Panc1 (cell line): ENCODE measurements around the gene NDUFA13. TPM values are rescaled to one million over a fixed set of nuclear protein-coding genes. Genes with fewer than 3 reads are reported as not detected.
A peak's percentile ranks its signal among the peaks of the same experiment; 100 is the strongest.

ENCODE experiments used
- ATAC-seq: fragments of 200-7000 bp; cut with Tn5 transposase; 2 replicates; pipeline ENCODE4 v1.9.1; 2020; ENCODE audit warnings: mild to moderate bottlenecking, moderate library complexity
- BruUV-seq: library from RNA; stranded (reverse); fragments of 400-500 nt; replicated peaks from 2 replicates; lab custom pipeline; 2021; lab: Mats Ljungman, UMichigan
- CTCF ChIA-PET: fragments of 300-600 bp; sonication (Branson Sonifier 250); formaldehyde crosslinking; loops from one replicate; lab custom pipeline; 2022; ENCODE audit warnings: antibody characterized with exemption; lab: Charles Lee
- POLR2A ChIA-PET: fragments of 300-600 bp; sonication (Branson Sonifier 250); formaldehyde crosslinking; loops from one replicate; lab custom pipeline; 2022; ENCODE audit warnings: antibody characterized with exemption; lab: Charles Lee
- DNase-seq: peaks from one replicate; pipeline ENCODE4 v3.0.0-alpha.2; 2010; ENCODE audit warnings: low read depth, low spot score
- H3K27ac ChIP-seq: 2 replicates; pipeline ENCODE4 v1.5.1; 2011; ENCODE audit warnings: mild to moderate bottlenecking, low read length, inconsistent platforms
- H3K27me3 ChIP-seq: fragments of 200-500 bp; sonication (Bioruptor generic); 2 replicates; pipeline ENCODE4 v1.6.0; 2014; ENCODE audit warnings: low read length, inconsistent platforms; ENCODE audit not compliant: control insufficient read depth, insufficient read depth
- H3K36me3 ChIP-seq: fragments of 200-500 bp; sonication (Bioruptor generic); 2 replicates; pipeline ENCODE4 v1.5.1; 2014; ENCODE audit warnings: inconsistent platforms, mild to moderate bottlenecking, low read length, moderate library complexity; ENCODE audit not compliant: control insufficient read depth, insufficient read depth
- H3K4me1 ChIP-seq: 2 replicates; pipeline ENCODE4 v1.5.1; 2011; ENCODE audit warnings: inconsistent platforms, mild to moderate bottlenecking, low read length, moderate library complexity; ENCODE audit not compliant: control insufficient read depth, insufficient read depth
- H3K4me3 ChIP-seq, 2 experiments: 2 replicates each; pipeline ENCODE4 v1.5.1; 2011 to 2012; ENCODE audit warnings: low read depth in 2 of 2, low read length in 2 of 2, mild to moderate bottlenecking in 2 of 2, inconsistent platforms in 1 of 2, moderate library complexity in 1 of 2
- H3K9me3 ChIP-seq: fragments of 200-500 bp; sonication (Bioruptor generic); 2 replicates; pipeline ENCODE4 v1.5.1; 2014; ENCODE audit warnings: low read depth, mild to moderate bottlenecking, inconsistent platforms, low read length, moderate library complexity; ENCODE audit not compliant: control insufficient read depth, insufficient read depth
- POLR2AphosphoS5 ChIP-seq: IDR thresholded peaks from 2 replicates; pipeline ENCODE4 v1.6.1; 2012; ENCODE audit warnings: mild to moderate bottlenecking, low read depth, low read length, moderate library complexity
- SIN3A ChIP-seq: IDR thresholded peaks from 2 replicates; pipeline ENCODE4 v1.6.1; 2012; ENCODE audit warnings: low read depth, mild to moderate bottlenecking, low read length, moderate library complexity, borderline replicate concordance; ENCODE audit not compliant: insufficient read depth
- TCF7L2 ChIP-seq: IDR thresholded peaks from 2 replicates; pipeline ENCODE4 v1.6.1; 2011; ENCODE audit warnings: mild to moderate bottlenecking, low read depth, low read length, inconsistent platforms
- in situ Hi-C: cut with HindIII; loops from 2 replicates; pipeline ENCODE4 v1.10.0; 2016; ENCODE audit warnings: low sequenced_read_pairs, low pct_unique_long_range_greater_than_20kb
- intact Hi-C: fragments of 100-400 bp; cut with micrococcal nuclease; formaldehyde crosslinking; loops from one replicate; pipeline ENCODE4 v1.10.0; 2022; ENCODE audit not compliant: unreplicated experiment
- total RNA-seq: library from RNA; stranded (reverse); gene quantifications from one replicate; pipeline ENCODE4 v1.2.1, GENCODE V29; 2021; ENCODE audit not compliant: unreplicated experiment
- TF ChIP-seq, protein P1 (sequence below): fragments of 450-650 bp; IDR thresholded peaks from 2 replicates; pipeline ENCODE4 v1.5.1; 2017; ENCODE audit warnings: mild to moderate bottlenecking
- TF ChIP-seq, protein P2 (sequence below), 2 experiments: IDR thresholded peaks; 2 replicates each; pipeline ENCODE4 v1.6.1; 2011 to 2012; ENCODE audit warnings: low read depth in 2 of 2, control low read depth in 1 of 2, low read length in 1 of 2, mild to moderate bottlenecking in 1 of 2, moderate library complexity in 1 of 2; ENCODE audit not compliant: insufficient read depth in 1 of 2

The NDUFA13 gene
- total RNA-seq, 1 experiment from 2014 or later: 287 TPM

DNA sequence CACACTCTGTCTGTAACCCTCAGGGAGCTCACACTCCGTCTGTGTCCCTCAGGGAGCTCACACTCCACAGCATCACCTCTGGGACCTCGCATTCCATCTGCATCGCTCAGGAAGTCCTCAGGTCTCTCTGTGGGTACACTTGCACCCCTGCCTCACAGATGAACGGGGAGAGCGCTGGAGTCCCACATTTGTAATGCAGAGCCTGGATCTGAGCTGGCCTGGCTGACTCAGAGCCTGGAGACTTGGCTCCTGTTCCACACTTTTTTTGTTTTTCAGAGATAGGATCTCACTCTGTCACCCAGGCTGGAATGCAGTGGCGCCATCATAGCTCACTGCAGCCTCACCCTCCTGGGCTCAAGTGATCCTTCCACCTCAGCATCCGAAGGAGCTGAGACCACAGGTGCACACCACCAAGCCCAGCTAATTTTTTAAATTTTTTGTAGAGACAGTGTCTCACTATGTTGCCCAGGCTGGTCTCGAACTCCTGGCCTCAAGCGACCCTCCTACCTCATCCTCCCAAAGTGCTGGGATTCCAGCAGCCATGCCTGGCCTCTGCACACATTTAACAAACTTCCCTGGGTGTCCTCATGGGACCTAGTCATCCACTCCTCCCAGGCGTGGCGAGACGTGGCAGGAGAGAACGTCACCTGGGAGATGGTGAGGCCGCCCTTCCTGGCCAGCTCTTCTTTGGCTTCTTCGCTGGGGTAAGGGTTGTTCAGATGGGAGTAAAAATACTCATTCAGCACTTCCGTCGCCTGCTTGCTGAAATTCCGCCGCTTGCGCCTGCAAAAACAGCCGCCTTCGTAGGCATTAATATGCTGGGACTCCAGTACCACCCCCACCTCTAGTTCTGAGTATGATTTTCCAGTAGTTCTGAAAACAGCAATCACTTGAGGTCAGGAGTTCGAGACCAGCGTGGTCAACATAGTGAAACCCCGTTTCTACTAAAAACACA lies 53.1 kb downstream of the NDUFA13 start:
- no peaks in the 10 kb centered on the region for H3K36me3 ChIP-seq
- in situ Hi-C loops (no loop called here), intact Hi-C loops (no loop called here)
- no peaks in the 10 kb centered on the region for H3K9me3 ChIP-seq
- no peak overlapping the region for H3K4me3 ChIP-seq
- ATAC-seq (no peak), DNase-seq (no peak)
- CTCF ChIA-PET: interaction anchor here (0.7 kb wide), 1 partner anchor 37 kb away, joined by 3 read pairs; no protein-coding TSS in a partner anchor
- no peaks in the 10 kb centered on the region for H3K27me3 ChIP-seq
- POLR2A ChIA-PET: interaction anchor here (0.7 kb wide), 1 partner anchor 16 kb away, joined by 3 read pairs; no protein-coding TSS in a partner anchor
- BruUV-seq: no TSS peak
- no peak overlapping the region for H3K27ac ChIP-seq
- TF ChIP-seq, protein P1, sequence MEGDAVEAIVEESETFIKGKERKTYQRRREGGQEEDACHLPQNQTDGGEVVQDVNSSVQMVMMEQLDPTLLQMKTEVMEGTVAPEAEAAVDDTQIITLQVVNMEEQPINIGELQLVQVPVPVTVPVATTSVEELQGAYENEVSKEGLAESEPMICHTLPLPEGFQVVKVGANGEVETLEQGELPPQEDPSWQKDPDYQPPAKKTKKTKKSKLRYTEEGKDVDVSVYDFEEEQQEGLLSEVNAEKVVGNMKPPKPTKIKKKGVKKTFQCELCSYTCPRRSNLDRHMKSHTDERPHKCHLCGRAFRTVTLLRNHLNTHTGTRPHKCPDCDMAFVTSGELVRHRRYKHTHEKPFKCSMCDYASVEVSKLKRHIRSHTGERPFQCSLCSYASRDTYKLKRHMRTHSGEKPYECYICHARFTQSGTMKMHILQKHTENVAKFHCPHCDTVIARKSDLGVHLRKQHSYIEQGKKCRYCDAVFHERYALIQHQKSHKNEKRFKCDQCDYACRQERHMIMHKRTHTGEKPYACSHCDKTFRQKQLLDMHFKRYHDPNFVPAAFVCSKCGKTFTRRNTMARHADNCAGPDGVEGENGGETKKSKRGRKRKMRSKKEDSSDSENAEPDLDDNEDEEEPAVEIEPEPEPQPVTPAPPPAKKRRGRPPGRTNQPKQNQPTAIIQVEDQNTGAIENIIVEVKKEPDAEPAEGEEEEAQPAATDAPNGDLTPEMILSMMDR: no peak
- TF ChIP-seq, protein P2, sequence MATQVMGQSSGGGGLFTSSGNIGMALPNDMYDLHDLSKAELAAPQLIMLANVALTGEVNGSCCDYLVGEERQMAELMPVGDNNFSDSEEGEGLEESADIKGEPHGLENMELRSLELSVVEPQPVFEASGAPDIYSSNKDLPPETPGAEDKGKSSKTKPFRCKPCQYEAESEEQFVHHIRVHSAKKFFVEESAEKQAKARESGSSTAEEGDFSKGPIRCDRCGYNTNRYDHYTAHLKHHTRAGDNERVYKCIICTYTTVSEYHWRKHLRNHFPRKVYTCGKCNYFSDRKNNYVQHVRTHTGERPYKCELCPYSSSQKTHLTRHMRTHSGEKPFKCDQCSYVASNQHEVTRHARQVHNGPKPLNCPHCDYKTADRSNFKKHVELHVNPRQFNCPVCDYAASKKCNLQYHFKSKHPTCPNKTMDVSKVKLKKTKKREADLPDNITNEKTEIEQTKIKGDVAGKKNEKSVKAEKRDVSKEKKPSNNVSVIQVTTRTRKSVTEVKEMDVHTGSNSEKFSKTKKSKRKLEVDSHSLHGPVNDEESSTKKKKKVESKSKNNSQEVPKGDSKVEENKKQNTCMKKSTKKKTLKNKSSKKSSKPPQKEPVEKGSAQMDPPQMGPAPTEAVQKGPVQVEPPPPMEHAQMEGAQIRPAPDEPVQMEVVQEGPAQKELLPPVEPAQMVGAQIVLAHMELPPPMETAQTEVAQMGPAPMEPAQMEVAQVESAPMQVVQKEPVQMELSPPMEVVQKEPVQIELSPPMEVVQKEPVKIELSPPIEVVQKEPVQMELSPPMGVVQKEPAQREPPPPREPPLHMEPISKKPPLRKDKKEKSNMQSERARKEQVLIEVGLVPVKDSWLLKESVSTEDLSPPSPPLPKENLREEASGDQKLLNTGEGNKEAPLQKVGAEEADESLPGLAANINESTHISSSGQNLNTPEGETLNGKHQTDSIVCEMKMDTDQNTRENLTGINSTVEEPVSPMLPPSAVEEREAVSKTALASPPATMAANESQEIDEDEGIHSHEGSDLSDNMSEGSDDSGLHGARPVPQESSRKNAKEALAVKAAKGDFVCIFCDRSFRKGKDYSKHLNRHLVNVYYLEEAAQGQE (IDR thresholded peaks at IDR 0.05; ENCODE audit: insufficient read depth in 1 of 2, low read depth in 2 of 2, low read length in 1 of 2): no peak
- TF ChIP-seq SIN3A: no peak
- TF ChIP-seq TCF7L2: no peak
- no peak for TF ChIP-seq POLR2AphosphoS5
- H3K4me1 ChIP-seq: no peaks in the 10 kb centered on the region

DNA sequence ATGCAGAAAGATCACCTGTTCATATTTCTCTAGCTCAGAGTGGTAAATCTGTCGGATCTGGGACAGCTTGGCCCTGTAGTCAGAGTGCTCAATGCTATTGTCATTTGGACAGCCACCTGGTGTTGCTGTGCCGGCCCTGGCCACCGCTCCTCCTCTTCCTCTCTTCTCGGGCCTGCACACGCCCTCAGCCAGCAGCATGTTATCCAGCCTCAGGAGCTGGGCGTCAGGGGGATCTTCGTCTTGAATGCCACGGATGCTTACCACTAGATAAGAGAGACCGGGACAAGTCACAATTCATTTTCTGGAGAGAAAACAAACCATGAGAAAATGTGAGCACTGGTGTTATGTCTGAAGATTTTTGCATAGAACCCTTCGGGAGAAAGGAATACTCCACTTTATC lies 54.5 kb downstream of the NDUFA13 start:
- no peaks in the 10 kb centered on the region for H3K36me3 ChIP-seq
- H3K9me3 ChIP-seq: no peaks in the 10 kb centered on the region
- no peak for DNase-seq
- POLR2A ChIA-PET: interaction anchor here (0.6 kb wide), 1 partner anchor 16 kb away, joined by 3 read pairs; no protein-coding TSS in a partner anchor
- no peak overlapping the region for H3K4me3 ChIP-seq
- in situ Hi-C loops: no loop called here
- intact Hi-C loops: no loop called here
- TF ChIP-seq POLR2AphosphoS5 (no peak), SIN3A (no peak), TCF7L2 (no peak)
- TF ChIP-seq, protein P1: no peak
- CTCF ChIA-PET: no interaction called here
- no peak for ATAC-seq
- no peak overlapping the region for H3K27ac ChIP-seq
- BruUV-seq: TSS peak; percentile 37
- no peaks in the 10 kb centered on the region for H3K27me3 ChIP-seq
- no peaks in the 10 kb centered on the region for H3K4me1 ChIP-seq
